Upper lobe of left lung (tissue), 6 donors: ENCODE measurements around the gene RUNX2. TPM values are rescaled to one million over a fixed set of nuclear protein-coding genes. Genes with fewer than 3 reads are reported as not detected.
"Not testable (repeated sequence)": the region's sequence is repeated elsewhere in the genome, so short reads cannot be mapped to it uniquely, and the experiment has no call there.

ENCODE experiments used
- ATAC-seq, 2 donors: fragments of 200-7000 bp; cut with Tn5 transposase; one replicate each; pipeline ENCODE4 v1.9.1; 2022; ENCODE audit warnings: mild to moderate bottlenecking in 2 of 2, moderate library complexity in 2 of 2; ENCODE audit not compliant: low FRiP score in 2 of 2
- DNase-seq, 2 donors: peaks; one replicate each; pipeline ENCODE4 v3.0.0-alpha.2; 2019 to 2020
- H3K27ac ChIP-seq, 4 donors: fragments of 200-600 bp; sonication (generic); one replicate each; pipeline ENCODE4 v1.5.1; 2016 to 2019
- H3K27me3 ChIP-seq, 4 donors: fragments of 200-600 bp; sonication (generic); one replicate each; pipeline ENCODE4 v1.5.1; 2017 to 2019
- H3K36me3 ChIP-seq, 4 donors: fragments of 200-600 bp; sonication (generic); one replicate each; pipeline ENCODE4 v1.5.1; 2016 to 2019
- H3K4me1 ChIP-seq, 4 donors: fragments of 200-600 bp; sonication (generic); one replicate each; pipeline ENCODE4 v1.5.1; 2018 to 2019
- H3K4me3 ChIP-seq, 4 donors: fragments of 200-600 bp; sonication (generic); one replicate each; pipeline ENCODE4 v1.5.1; 2017 to 2019; ENCODE audit warnings: mild to moderate bottlenecking in 2 of 4, moderate library complexity in 1 of 4
- H3K9me3 ChIP-seq, 4 donors: fragments of 200-600 bp; sonication (generic); one replicate each; pipeline ENCODE4 v1.5.1; 2018 to 2019
- CTCF ChIP-seq, 6 experiments: fragments of 450-650 bp in 4 of 6; fragments of 200-600 bp in 2 of 6; sonication (generic) in 2 of 6; IDR thresholded peaks; one replicate each; pipeline ENCODE4 v1.5.1; 2016 to 2019; ENCODE audit warnings: antibody characterized with exemption in 6 of 6
- EP300 ChIP-seq, 4 donors: sonication (generic); formaldehyde crosslinking; IDR thresholded peaks; one replicate each; pipeline ENCODE4 v1.5.1; 2017; ENCODE audit warnings: antibody characterized with exemption in 4 of 4, control low read depth in 2 of 4
- POLR2A ChIP-seq, 4 donors: fragments of 450-650 bp; IDR thresholded peaks; one replicate each; pipeline ENCODE4 v1.5.1; 2016 to 2017; ENCODE audit warnings: antibody characterized with exemption in 4 of 4, mild to moderate bottlenecking in 2 of 4
- POLR2AphosphoS5 ChIP-seq, 2 donors: sonication (generic); formaldehyde crosslinking; IDR thresholded peaks; one replicate each; pipeline ENCODE4 v1.5.1; 2017; ENCODE audit warnings: antibody characterized with exemption in 2 of 2
- WGBS, 2 donors: methylation state at CpG; one replicate each; pipeline ENCODE4 v1.1.5; 2017 to 2018; 5-methylcytosine and 5-hydroxymethylcytosine counted together
- total RNA-seq, 6 donors: library from RNA; depleted of rRNA in 4 of 6; stranded (reverse); fragments of >200 nt in 4 of 6; gene quantifications; one replicate each; pipeline versions ENCODE4 v1.1.0 to v1.2.1, GENCODE V29; 2016 to 2021
- donor health status: DM: no; HTN: no; CAD: no; lungs with moderate emphysema.
- donor health status: DM: no; HTN: yes; CAD: no; lungs with severe emphysema.

RUNX2 gene
- total RNA-seq, 6 donors from 2014 or later: 2.6 to 12.2 (median 5.5) TPM

- H3K9me3 ChIP-seq: no peaks in the 10 kb centered on the region
- H3K27me3 ChIP-seq: peaks cover 0 to 13% (median 9%) of the 10 kb centered on the region in 4 donors
- H3K27ac ChIP-seq: no peak overlapping the region
- DNase-seq (no peak), ATAC-seq (no peak)
- no peak overlapping the region for H3K4me3 ChIP-seq
- H3K4me1 ChIP-seq: peaks cover 11 to 13% (median 12%) of the 10 kb centered on the region in 4 donors
- TF ChIP-seq POLR2AphosphoS5 (IDR thresholded peaks at IDR 0.05): no peak
- no peak for TF ChIP-seq EP300 (IDR thresholded peaks at IDR 0.05)
- no peak for TF ChIP-seq CTCF (IDR thresholded peaks at IDR 0.05)
- no peak for TF ChIP-seq POLR2A (IDR thresholded peaks at IDR 0.05)
- no peaks in the 10 kb centered on the region for H3K36me3 ChIP-seq
- WGBS, 2 donors: 76 to 78% methylated on average over 5 to 6 of the region's 6 CpGs
Observed at GRCh38 chr6:45667300-45667699, 339.2 kb downstream of the RUNX2 start.

GRCh38 chr6:45667766-45668165 lies 339.6 kb downstream of the RUNX2 start:
- Histone ChIP-seq H3K4me3 (no peak overlapping the region), H3K9me3 (no peaks in the 10 kb centered on the region), H3K27ac (no peak overlapping the region), H3K27me3 (peaks cover 0 to 13% (median 8%) of the 10 kb centered on the region in 4 donors), H3K36me3 (no peaks in the 10 kb centered on the region), H3K4me1 (peaks cover 11 to 13% (median 12%) of the 10 kb centered on the region in 4 donors)
- no peak for TF ChIP-seq EP300 (IDR thresholded peaks at IDR 0.05)
- TF ChIP-seq CTCF (IDR thresholded peaks at IDR 0.05): no peak
- TF ChIP-seq POLR2A (IDR thresholded peaks at IDR 0.05): no peak
- no peak for TF ChIP-seq POLR2AphosphoS5 (IDR thresholded peaks at IDR 0.05)
- WGBS, 2 donors: 89 to 93% methylated on average over 5 of the region's 5 CpGs
- ATAC-seq (peak in 1 of 2 donors; percentile 17), DNase-seq (no peak)

GRCh38 chr6:45668705-45669104 lies 340.6 kb downstream of the RUNX2 start:
- ATAC-seq: peak in 1 of 2 donors; percentile 49
- Histone ChIP-seq H3K9me3 (no peaks in the 10 kb centered on the region), H3K27ac (no peak overlapping the region), H3K4me3 (no peak overlapping the region), H3K36me3 (no peaks in the 10 kb centered on the region), H3K27me3 (peaks cover 0 to 4% (median under 1%) of the 10 kb centered on the region in 4 donors), H3K4me1 (peaks cover 3 to 5% (median 4%) of the 10 kb centered on the region in 4 donors)
- no peak for DNase-seq
- TF ChIP-seq EP300 (IDR thresholded peaks at IDR 0.05) (no peak), CTCF (IDR thresholded peaks at IDR 0.05) (no peak), POLR2AphosphoS5 (IDR thresholded peaks at IDR 0.05) (no peak), POLR2A (IDR thresholded peaks at IDR 0.05) (no peak)
- WGBS, 2 donors: 94 to 96% methylated on average over 8 to 9 of the region's 9 CpGs

- ATAC-seq, H3K4me3 ChIP-seq, DNase-seq, H3K4me1 ChIP-seq, H3K27ac ChIP-seq, H3K36me3 ChIP-seq, H3K9me3 ChIP-seq, H3K27me3 ChIP-seq: not testable (repeated sequence)
- 93 to 95% methylated on average over 6 of the region's 6 CpGs for WGBS, 2 donors
Observed at GRCh38 chr6:45673167-45673566, 345.0 kb downstream of the RUNX2 start.

- H3K4me3 ChIP-seq, H3K27ac ChIP-seq, H3K4me1 ChIP-seq, H3K9me3 ChIP-seq, ATAC-seq, H3K27me3 ChIP-seq, H3K36me3 ChIP-seq: not testable (repeated sequence)
- WGBS, 2 donors: 48 to 76% methylated on average over 11 to 12 of the region's 14 CpGs
- peak in 1 of 2 donors; percentile 41 for DNase-seq
Observed at GRCh38 chr6:45675166-45675565, 347.0 kb downstream of the RUNX2 start.

GRCh38 chr6:45675634-45676033 lies 347.5 kb downstream of the RUNX2 start:
- no peaks in the 10 kb centered on the region for H3K27me3 ChIP-seq
- ATAC-seq (peak in 1 of 2 donors; percentile 46), DNase-seq (no peak)
- H3K27ac ChIP-seq: no peak overlapping the region
- WGBS, 2 donors: 94% methylated on average over 11 of the region's 11 CpGs
- no peaks in the 10 kb centered on the region for H3K36me3 ChIP-seq
- H3K9me3 ChIP-seq: no peaks in the 10 kb centered on the region
- H3K4me3 ChIP-seq: no peak overlapping the region
- peaks cover 0 to 7% (median 6%) of the 10 kb centered on the region in 4 donors for H3K4me1 ChIP-seq
- TF ChIP-seq POLR2AphosphoS5 (IDR thresholded peaks at IDR 0.05) (no peak), EP300 (IDR thresholded peaks at IDR 0.05) (no peak)
